ENCODE data around the gene P3R3URF.

Gene P3R3URF

GRCh38 chr1:46196609-46197008, 20.3 kb upstream of the P3R3URF start:
- ChIA-PET POLR2A (no interaction called here), CTCF (interaction anchor here (0.7 to 1.6 kb wide), 2 partner anchors 9 to 159 kb away, joined by 3 read pairs; no protein-coding TSS in a partner anchor)

GRCh38 chr1:46194641-46195193, 18.4 kb upstream of the P3R3URF start:
- Histone ChIP-seq H3K4me1 (ENCODE audit: control extremely low read depth in 1 of 4, control insufficient read depth in 4 of 4, insufficient read depth in 4 of 4, low read length in 3 of 4) (peaks cover 2 to 20% (median 19%) of the 10 kb centered on the region in 4 experiments), H3K4me3 (ENCODE audit: control insufficient read depth in 1 of 7, extremely low read depth in 1 of 7, insufficient read depth in 4 of 7, low read depth in 2 of 7, low read length in 6 of 7) (no peak overlapping the region)
- 78% methylated on average over 3 of the region's 5 CpGs for WGBS (ENCODE audit: insufficient coverage)

More at GRCh38 chr1:46196609-46197008, 20.3 kb upstream of the P3R3URF start:
- no peaks in the 10 kb centered on the region for H3K27me3 ChIP-seq (replicated peaks in 2 of 5; ENCODE audit: control insufficient read depth in 4 of 5, insufficient read depth in 5 of 5, low read length in 4 of 5)
- no peak overlapping the region for H3K27ac ChIP-seq (ENCODE audit: insufficient read depth in 1 of 2, low read depth in 1 of 2, low read length in 2 of 2, poor library complexity in 1 of 2, severe bottlenecking in 2 of 2)
- H3K36me3 ChIP-seq (ENCODE audit: control insufficient read depth in 4 of 4, insufficient read depth in 4 of 4, low read length in 3 of 4) = peaks cover 9 to 47% (median 28%) of the 10 kb centered on the region in 4 experiments
- peaks cover 2 to 20% (median 19%) of the 10 kb centered on the region in 4 experiments for H3K4me1 ChIP-seq (ENCODE audit: control extremely low read depth in 1 of 4, control insufficient read depth in 4 of 4, insufficient read depth in 4 of 4, low read length in 3 of 4)
- no peaks in the 10 kb centered on the region for H3K9me3 ChIP-seq (ENCODE audit: control extremely low read depth in 1 of 5, control insufficient read depth in 4 of 5, insufficient read depth in 2 of 5, low read depth in 1 of 5, low read length in 4 of 5)
- WGBS (ENCODE audit: insufficient coverage) = 95% methylated on average over 9 of the region's 9 CpGs
- no peak overlapping the region for H3K4me3 ChIP-seq (ENCODE audit: control insufficient read depth in 1 of 7, extremely low read depth in 1 of 7, insufficient read depth in 4 of 7, low read depth in 2 of 7, low read length in 6 of 7)
- DNase-seq = no peak

GRCh38 chr1:46193984-46194570, 17.8 kb upstream of the P3R3URF start:
- H3K27ac ChIP-seq (ENCODE audit: insufficient read depth in 1 of 2, low read depth in 1 of 2, low read length in 2 of 2, poor library complexity in 1 of 2, severe bottlenecking in 2 of 2) = no peak overlapping the region
- H3K4me3 ChIP-seq (ENCODE audit: control insufficient read depth in 1 of 7, extremely low read depth in 1 of 7, insufficient read depth in 4 of 7, low read depth in 2 of 7, low read length in 6 of 7) = no peak overlapping the region
- no peak for DNase-seq
- peaks cover 2 to 16% (median 15%) of the 10 kb centered on the region in 4 experiments for H3K4me1 ChIP-seq (ENCODE audit: control extremely low read depth in 1 of 4, control insufficient read depth in 4 of 4, insufficient read depth in 4 of 4, low read length in 3 of 4)
- H3K36me3 ChIP-seq (ENCODE audit: control insufficient read depth in 4 of 4, insufficient read depth in 4 of 4, low read length in 3 of 4) = peaks cover 12 to 67% (median 41%) of the 10 kb centered on the region in 4 experiments
- 98% methylated on average over 8 of the region's 9 CpGs for WGBS (ENCODE audit: insufficient coverage)
- ChIA-PET POLR2A (no interaction called here), CTCF (interaction anchor here (0.6 to 1.1 kb wide), 3 partner anchors 8 to 12 kb away, joined by 3 to 4 read pairs (median 3); no protein-coding TSS in a partner anchor)
- no peaks in the 10 kb centered on the region for H3K27me3 ChIP-seq (replicated peaks in 2 of 5; ENCODE audit: control insufficient read depth in 4 of 5, insufficient read depth in 5 of 5, low read length in 4 of 5)
- H3K9me3 ChIP-seq (ENCODE audit: control extremely low read depth in 1 of 5, control insufficient read depth in 4 of 5, insufficient read depth in 2 of 5, low read depth in 1 of 5, low read length in 4 of 5) = no peaks in the 10 kb centered on the region

More at GRCh38 chr1:46194641-46195193, 18.4 kb upstream of the P3R3URF start:
- H3K27me3 ChIP-seq (replicated peaks in 2 of 5; ENCODE audit: control insufficient read depth in 4 of 5, insufficient read depth in 5 of 5, low read length in 4 of 5) = no peaks in the 10 kb centered on the region
- no peaks in the 10 kb centered on the region for H3K9me3 ChIP-seq (ENCODE audit: control extremely low read depth in 1 of 5, control insufficient read depth in 4 of 5, insufficient read depth in 2 of 5, low read depth in 1 of 5, low read length in 4 of 5)
- H3K27ac ChIP-seq (ENCODE audit: insufficient read depth in 1 of 2, low read depth in 1 of 2, low read length in 2 of 2, poor library complexity in 1 of 2, severe bottlenecking in 2 of 2) = no peak overlapping the region
- CTCF ChIA-PET = interaction anchor here (1.1 to 1.6 kb wide), 4 partner anchors 11 to 157 kb away, joined by 3 to 4 read pairs (median 3); no protein-coding TSS in a partner anchor
- POLR2A ChIA-PET = interaction anchor here (0.6 kb wide), 1 partner anchor 660 kb away, joined by 7 read pairs; no protein-coding TSS in a partner anchor
- H3K36me3 ChIP-seq (ENCODE audit: control insufficient read depth in 4 of 4, insufficient read depth in 4 of 4, low read length in 3 of 4) = peaks cover 12 to 61% (median 38%) of the 10 kb centered on the region in 4 experiments
- DNase-seq = no peak

GRCh38 chr1:46193285-46193684, 17.0 kb upstream of the P3R3URF start:
- 97% methylated on average over 7 of the region's 7 CpGs for WGBS (ENCODE audit: insufficient coverage)
- Histone ChIP-seq H3K36me3 (ENCODE audit: control insufficient read depth in 4 of 4, insufficient read depth in 4 of 4, low read length in 3 of 4) (peaks cover 12 to 75% (median 43%) of the 10 kb centered on the region in 4 experiments), H3K9me3 (ENCODE audit: control extremely low read depth in 1 of 5, control insufficient read depth in 4 of 5, insufficient read depth in 2 of 5, low read depth in 1 of 5, low read length in 4 of 5) (no peaks in the 10 kb centered on the region), H3K4me1 (ENCODE audit: control extremely low read depth in 1 of 4, control insufficient read depth in 4 of 4, insufficient read depth in 4 of 4, low read length in 3 of 4) (peaks cover 2 to 11% (median 9%) of the 10 kb centered on the region in 4 experiments), H3K27ac (ENCODE audit: insufficient read depth in 1 of 2, low read depth in 1 of 2, low read length in 2 of 2, poor library complexity in 1 of 2, severe bottlenecking in 2 of 2) (no peak overlapping the region), H3K27me3 (replicated peaks in 2 of 5; ENCODE audit: control insufficient read depth in 4 of 5, insufficient read depth in 5 of 5, low read length in 4 of 5) (no peaks in the 10 kb centered on the region), H3K4me3 (ENCODE audit: control insufficient read depth in 1 of 7, extremely low read depth in 1 of 7, insufficient read depth in 4 of 7, low read depth in 2 of 7, low read length in 6 of 7) (no peak overlapping the region)
- POLR2A ChIA-PET = no interaction called here
- no peak for DNase-seq
- CTCF ChIA-PET = interaction anchor here (1.1 to 1.2 kb wide), 3 partner anchors 9 to 13 kb away, joined by 3 to 4 read pairs (median 3); no protein-coding TSS in a partner anchor

- no peak overlapping the region for H3K27ac ChIP-seq (ENCODE audit: insufficient read depth in 1 of 2, low read depth in 1 of 2, low read length in 2 of 2, poor library complexity in 1 of 2, severe bottlenecking in 2 of 2)
- H3K36me3 ChIP-seq (ENCODE audit: control insufficient read depth in 4 of 4, insufficient read depth in 4 of 4, low read length in 3 of 4) = peaks cover 12 to 86% (median 47%) of the 10 kb centered on the region in 4 experiments
- H3K4me3 ChIP-seq (ENCODE audit: control insufficient read depth in 1 of 7, extremely low read depth in 1 of 7, insufficient read depth in 4 of 7, low read depth in 2 of 7, low read length in 6 of 7) = no peak overlapping the region
- 98% methylated on average over 9 of the region's 10 CpGs for WGBS (ENCODE audit: insufficient coverage)
- ChIA-PET POLR2A (no interaction called here), CTCF (interaction anchor here (1.2 kb wide), 1 partner anchor 9 kb away, joined by 3 read pairs; no protein-coding TSS in a partner anchor)
- H3K4me1 ChIP-seq (ENCODE audit: control extremely low read depth in 1 of 4, control insufficient read depth in 4 of 4, insufficient read depth in 4 of 4, low read length in 3 of 4) = peaks cover 0 to 2% (median under 1%) of the 10 kb centered on the region in 4 experiments
- no peaks in the 10 kb centered on the region for H3K27me3 ChIP-seq (replicated peaks in 2 of 5; ENCODE audit: control insufficient read depth in 4 of 5, insufficient read depth in 5 of 5, low read length in 4 of 5)
- DNase-seq = no peak
- H3K9me3 ChIP-seq (ENCODE audit: control extremely low read depth in 1 of 5, control insufficient read depth in 4 of 5, insufficient read depth in 2 of 5, low read depth in 1 of 5, low read length in 4 of 5) = no peaks in the 10 kb centered on the region
Measured at GRCh38 chr1:46192171-46192570, 15.9 kb upstream of the P3R3URF start.

GRCh38 chr1:46191033-46191701, 14.9 kb upstream of the P3R3URF start:
- H3K27me3 ChIP-seq (replicated peaks in 2 of 5; ENCODE audit: control insufficient read depth in 4 of 5, insufficient read depth in 5 of 5, low read length in 4 of 5) = no peaks in the 10 kb centered on the region
- H3K9me3 ChIP-seq (ENCODE audit: control extremely low read depth in 1 of 5, control insufficient read depth in 4 of 5, insufficient read depth in 2 of 5, low read depth in 1 of 5, low read length in 4 of 5) = no peaks in the 10 kb centered on the region
- peaks cover 12 to 82% (median 45%) of the 10 kb centered on the region in 4 experiments for H3K36me3 ChIP-seq (ENCODE audit: control insufficient read depth in 4 of 4, insufficient read depth in 4 of 4, low read length in 3 of 4)
- no peaks in the 10 kb centered on the region for H3K4me1 ChIP-seq (ENCODE audit: control extremely low read depth in 1 of 4, control insufficient read depth in 4 of 4, insufficient read depth in 4 of 4, low read length in 3 of 4)
- H3K4me3 ChIP-seq (ENCODE audit: control insufficient read depth in 1 of 7, extremely low read depth in 1 of 7, insufficient read depth in 4 of 7, low read depth in 2 of 7, low read length in 6 of 7) = no peak overlapping the region
- DNase-seq = no peak
- CTCF ChIA-PET = interaction anchor here (1.0 to 1.6 kb wide), 2 partner anchors 10 to 32 kb away, joined by 3 to 9 read pairs; no protein-coding TSS in a partner anchor
- no peak overlapping the region for H3K27ac ChIP-seq (ENCODE audit: insufficient read depth in 1 of 2, low read depth in 1 of 2, low read length in 2 of 2, poor library complexity in 1 of 2, severe bottlenecking in 2 of 2)
- WGBS (ENCODE audit: insufficient coverage) = 97% methylated on average over 6 of the region's 9 CpGs
- POLR2A ChIA-PET = interaction anchor here (0.5 kb wide), 1 partner anchor 21 kb away, joined by 3 read pairs; no protein-coding TSS in a partner anchor

All from common myeloid progenitor, CD34-positive (primary cell).